Suprapubic skin (tissue), 4 donors: Measurements from ENCODE around the gene PRKCZ.

Experiments used
- POLR2A ChIP-seq, 2 donors: fragments of 450-650 bp; IDR thresholded peaks; one replicate each; pipeline ENCODE4 v1.6.1; 2017; ENCODE audit warnings: antibody characterized with exemption in 2 of 2, mild to moderate bottlenecking in 2 of 2, moderate library complexity in 2 of 2
- POLR2AphosphoS5 ChIP-seq, 3 donors: sonication (generic); formaldehyde crosslinking; IDR thresholded peaks; one replicate each; pipeline ENCODE4 v1.6.1; 2017; ENCODE audit warnings: antibody characterized with exemption in 3 of 3
- TF ChIP-seq, protein P1 (sequence below), 2 donors: fragments of 200-600 bp in 1 of 2; fragments of 450-650 bp in 1 of 2; sonication (generic) in 1 of 2; IDR thresholded peaks; one replicate each; pipeline ENCODE4 v1.5.1; 2016 to 2019; ENCODE audit warnings: antibody characterized with exemption in 2 of 2, mild to moderate bottlenecking in 1 of 2, moderate library complexity in 1 of 2

DNA sequence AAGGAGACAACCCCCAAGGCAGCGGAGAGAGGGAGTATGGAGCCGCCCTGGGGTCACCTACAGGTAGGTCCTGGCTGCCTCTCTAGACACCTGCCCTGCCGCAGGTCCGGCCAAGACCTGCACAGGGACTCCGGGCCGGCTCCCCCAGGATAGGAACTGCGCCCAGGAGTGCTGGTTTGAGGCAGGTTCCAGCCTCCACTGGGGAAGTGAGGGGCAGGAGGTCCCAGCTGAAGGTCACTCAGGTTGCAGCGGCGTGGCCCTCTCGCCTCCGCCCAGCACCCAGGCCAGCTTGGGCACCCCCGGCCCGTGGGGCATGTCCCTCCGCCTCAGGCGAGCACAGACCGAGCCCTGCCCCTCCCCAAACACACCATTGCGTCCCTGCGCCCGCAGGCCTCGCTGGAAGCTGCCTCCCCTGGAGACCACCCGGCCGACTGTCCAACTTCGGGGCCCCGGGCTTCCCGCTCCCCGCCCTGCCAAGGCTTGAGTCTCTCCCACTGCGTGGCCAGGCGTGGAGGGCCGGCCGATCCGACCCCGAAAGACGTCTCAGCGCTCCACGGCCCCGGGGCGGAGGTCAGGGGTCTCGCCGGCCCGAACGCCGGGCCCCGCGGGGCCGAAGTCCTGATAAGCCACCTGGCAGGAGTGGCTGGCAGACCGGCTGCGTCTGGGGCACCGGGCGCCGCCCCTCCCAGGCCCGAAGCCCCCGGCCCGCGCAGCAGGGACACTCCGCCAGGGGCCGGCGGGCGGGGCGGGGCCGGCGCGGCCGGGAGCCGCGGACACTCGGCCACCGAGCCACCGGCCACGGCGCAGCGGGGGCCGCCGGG, 176.5 kb downstream of the PRKCZ start:
- no peak for TF ChIP-seq POLR2A (IDR thresholded peaks at IDR 0.05)
- TF ChIP-seq, protein P1, sequence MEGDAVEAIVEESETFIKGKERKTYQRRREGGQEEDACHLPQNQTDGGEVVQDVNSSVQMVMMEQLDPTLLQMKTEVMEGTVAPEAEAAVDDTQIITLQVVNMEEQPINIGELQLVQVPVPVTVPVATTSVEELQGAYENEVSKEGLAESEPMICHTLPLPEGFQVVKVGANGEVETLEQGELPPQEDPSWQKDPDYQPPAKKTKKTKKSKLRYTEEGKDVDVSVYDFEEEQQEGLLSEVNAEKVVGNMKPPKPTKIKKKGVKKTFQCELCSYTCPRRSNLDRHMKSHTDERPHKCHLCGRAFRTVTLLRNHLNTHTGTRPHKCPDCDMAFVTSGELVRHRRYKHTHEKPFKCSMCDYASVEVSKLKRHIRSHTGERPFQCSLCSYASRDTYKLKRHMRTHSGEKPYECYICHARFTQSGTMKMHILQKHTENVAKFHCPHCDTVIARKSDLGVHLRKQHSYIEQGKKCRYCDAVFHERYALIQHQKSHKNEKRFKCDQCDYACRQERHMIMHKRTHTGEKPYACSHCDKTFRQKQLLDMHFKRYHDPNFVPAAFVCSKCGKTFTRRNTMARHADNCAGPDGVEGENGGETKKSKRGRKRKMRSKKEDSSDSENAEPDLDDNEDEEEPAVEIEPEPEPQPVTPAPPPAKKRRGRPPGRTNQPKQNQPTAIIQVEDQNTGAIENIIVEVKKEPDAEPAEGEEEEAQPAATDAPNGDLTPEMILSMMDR (IDR thresholded peaks at IDR 0.05), result no peak
- no peak for TF ChIP-seq POLR2AphosphoS5 (IDR thresholded peaks at IDR 0.05)
